Activated CD8-positive, alpha-beta memory T cell treated with anti-CD3 and anti-CD28 coated beads, Interleukin-2, amount 50 U/mL, for 1 hour (primary cell): ENCODE measurements around the gene MBD3L3.
"Not testable (repeated sequence)": the region's sequence is repeated elsewhere in the genome, so short reads cannot be mapped to it uniquely, and the experiment has no call there.

Experiments
- DNase-seq: peaks from one replicate; pipeline ENCODE4 v3.0.0-alpha.2; 2020; ENCODE audit errors: extremely low read depth

MBD3L3 gene

GRCh38 chr19:7058576-7058975, at the start of gene MBD3L3:
Gene MBD3L3, minus strand, starts transcription at chr19:7058676. Its CDS starts 71 bp downstream, at chr19:7058605.
- DNase-seq, result not testable (repeated sequence)

- DNase-seq, result no peak
Measured at GRCh38 chr19:7106711-7107657, 48.5 kb upstream of the MBD3L3 start.

- DNase-seq, result no peak
Measured at GRCh38 chr19:7104747-7105447, 46.4 kb upstream of the MBD3L3 start.

- no peak for DNase-seq
Measured at GRCh38 chr19:7101498-7102253, 43.2 kb upstream of the MBD3L3 start.

GRCh38 chr19:7099597-7099921, 41.1 kb upstream of the MBD3L3 start:
- no peak for DNase-seq

- DNase-seq, result peak; percentile 69
Measured at GRCh38 chr19:7098701-7099596, 40.5 kb upstream of the MBD3L3 start.

- no peak for DNase-seq
Measured at GRCh38 chr19:7098096-7098495, 39.6 kb upstream of the MBD3L3 start.

GRCh38 chr19:7088999-7089398, 30.5 kb upstream of the MBD3L3 start:
- no peak for DNase-seq

GRCh38 chr19:7083076-7083956, 24.8 kb upstream of the MBD3L3 start:
- DNase-seq, result no peak

- no peak for DNase-seq
Measured at GRCh38 chr19:7078008-7078407, 19.5 kb upstream of the MBD3L3 start.

- DNase-seq, result no peak
Measured at GRCh38 chr19:7076151-7076550, 17.7 kb upstream of the MBD3L3 start.

- no peak for DNase-seq
Measured at GRCh38 chr19:7074705-7075282, 16.3 kb upstream of the MBD3L3 start.

- no peak for DNase-seq
Measured at GRCh38 chr19:7072541-7072940, 14.1 kb upstream of the MBD3L3 start.

GRCh38 chr19:7069904-7070226, 11.4 kb upstream of the MBD3L3 start:
- DNase-seq, result no peak

- peak; percentile 93 for DNase-seq
Measured at GRCh38 chr19:7069042-7069903, 10.8 kb upstream of the MBD3L3 start, which contains the start of gene ZNF557. Gene ZNF557, plus strand, starts transcription at chr19:7069703. Its CDS starts 5,372 bp downstream, at chr19:7075075.

- DNase-seq, result no peak
Measured at GRCh38 chr19:7068599-7068998, 10.1 kb upstream of the MBD3L3 start.

- no peak for DNase-seq
Measured at GRCh38 chr19:7067716-7068115, 9.2 kb upstream of the MBD3L3 start.

- DNase-seq, result not testable (repeated sequence)
Measured at GRCh38 chr19:7067122-7067521, 8.6 kb upstream of the MBD3L3 start.
